ELR (cell line): ENCODE data around the gene TAF1L.

Experiments used
- DNase-seq: peaks from one replicate; pipeline ENCODE4 v3.0.0-alpha.2; 2015; ENCODE audit warnings: low read depth

Gene TAF1L

DNA sequence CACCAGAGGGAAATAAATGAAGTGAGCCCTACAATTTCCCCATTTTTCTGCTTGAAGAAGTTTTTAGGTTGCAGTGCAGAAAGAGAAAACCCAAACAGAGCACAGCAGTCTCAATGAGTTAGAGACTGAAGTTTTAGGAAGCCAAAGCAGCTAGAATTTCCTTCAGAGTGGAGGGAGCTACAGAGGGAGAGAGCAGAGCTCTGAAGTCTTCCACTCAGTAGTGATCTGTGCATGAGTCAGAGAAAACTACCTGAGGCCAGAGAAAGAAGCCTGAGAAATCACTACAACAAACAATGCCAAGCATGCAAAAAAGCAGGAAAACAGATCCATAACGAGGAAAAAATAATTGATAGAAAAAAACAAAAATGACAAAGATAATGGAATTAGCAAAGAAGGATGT lies 44.6 kb downstream of the TAF1L start:
- peak; percentile 58 for DNase-seq

DNA sequence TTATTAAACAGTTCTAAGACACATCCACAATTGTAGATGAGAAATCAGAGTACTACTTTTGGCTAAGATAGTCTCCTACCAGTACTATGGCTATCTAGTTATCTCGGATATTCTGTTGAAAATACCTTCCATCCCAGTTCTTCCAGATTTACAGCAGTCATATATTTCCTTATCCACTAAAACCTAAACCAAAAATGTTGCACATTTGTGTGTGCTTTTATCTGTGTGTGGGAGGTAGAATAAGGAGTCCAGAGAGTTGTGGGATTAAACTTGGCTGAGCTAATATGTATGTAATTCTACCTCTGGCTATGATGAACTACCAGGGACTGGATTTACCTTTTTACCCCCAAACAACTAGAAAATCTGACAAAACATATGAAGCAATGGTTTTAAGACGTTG lies 45.0 kb downstream of the TAF1L start:
- DNase-seq, result no peak

- DNase-seq, result peak; percentile 61
Measured at GRCh38 chr9:32589083-32589723, 46.3 kb downstream of the TAF1L start.

DNA sequence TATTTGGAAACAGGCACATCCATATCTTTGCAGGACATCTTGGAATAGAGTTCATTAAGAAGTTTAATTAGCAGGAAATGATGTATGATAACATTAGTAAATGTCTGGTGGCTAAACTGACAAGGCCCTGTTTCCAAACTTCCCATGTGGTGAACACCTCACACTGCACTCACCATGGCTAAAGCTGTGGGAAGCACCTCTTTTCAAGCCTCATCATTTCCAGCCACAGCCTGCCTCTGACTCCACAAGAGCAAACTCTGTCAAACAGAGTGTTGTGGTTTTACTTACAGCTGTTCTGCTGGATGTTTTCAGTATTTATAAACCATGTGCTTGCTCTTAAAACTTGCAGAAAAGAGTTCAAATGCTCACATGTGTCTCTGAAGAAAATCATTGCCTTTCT lies 47.6 kb downstream of the TAF1L start:
- peak; percentile 31 for DNase-seq

- no peak for DNase-seq
Measured at GRCh38 chr9:32584784-32585183, 50.7 kb downstream of the TAF1L start.

GRCh38 chr9:32581512-32582143 lies 53.8 kb downstream of the TAF1L start:
- peak; percentile 71 for DNase-seq

- DNase-seq, result no peak
Measured at GRCh38 chr9:32580631-32581300, 54.7 kb downstream of the TAF1L start.

- DNase-seq, result peak; percentile 71
Measured at GRCh38 chr9:32579706-32580331, 55.6 kb downstream of the TAF1L start.
